Activated CD8-positive, alpha-beta T cell treated with anti-CD3 and anti-CD28 coated beads for 36 hours (primary cell): ENCODE results near the gene RNF112. TPM values are rescaled to one million over a fixed set of nuclear protein-coding genes. Genes with fewer than 3 reads are reported as not detected.

ENCODE experiments used
- ATAC-seq: fragments of 200-7000 bp; cut with Tn5 transposase; one replicate; pipeline ENCODE4 v1.10.0; 2021; ENCODE audit warnings: mild to moderate bottlenecking, moderate library complexity
- CTCF ChIA-PET: fragments of 350-600 bp; sonication (Branson Sonifier 250); formaldehyde crosslinking; loops from one replicate; lab custom pipeline; 2021; ENCODE audit warnings: antibody characterized with exemption; lab: Charles Lee
- POLR2A ChIA-PET: fragments of 350-600 bp; sonication (Branson Sonifier 250); formaldehyde crosslinking; loops from one replicate; lab custom pipeline; 2021; ENCODE audit warnings: antibody characterized with exemption; lab: Charles Lee
- DNase-seq: peaks from one replicate; pipeline ENCODE4 v3.0.0-alpha.2; 2020
- H3K27ac Mint-ChIP-seq: one replicate; pipeline ENCODE4 v1.8.0; 2021; ENCODE audit warnings: mild to moderate bottlenecking, mixed read lengths
- H3K27me3 Mint-ChIP-seq: one replicate; pipeline ENCODE4 v1.8.0; 2021; ENCODE audit warnings: mixed read lengths
- H3K36me3 Mint-ChIP-seq: one replicate; pipeline ENCODE4 v1.8.0; 2021; ENCODE audit warnings: low read depth, mixed read lengths
- H3K4me1 Mint-ChIP-seq: one replicate; pipeline ENCODE4 v1.8.0; 2021; ENCODE audit warnings: low read depth, mixed read lengths
- H3K4me3 Mint-ChIP-seq: one replicate; pipeline ENCODE4 v1.8.0; 2021; ENCODE audit warnings: mild to moderate bottlenecking, moderate library complexity, mixed read lengths
- H3K9me3 Mint-ChIP-seq: one replicate; pipeline ENCODE4 v1.8.0; 2021; ENCODE audit warnings: mixed read lengths
- intact Hi-C: fragments of 100-400 bp; cut with micrococcal nuclease; formaldehyde crosslinking; loops from one replicate; pipeline ENCODE4 v1.10.0; 2022
- total RNA-seq, 2 experiments: library from RNA; stranded (reverse); gene quantifications; one replicate each; pipeline ENCODE4 v1.2.3, GENCODE V29; 2021
- TF ChIP-seq, protein P1 (sequence below): fragments of 200-600 bp; IDR thresholded peaks from one replicate; pipeline ENCODE4 v1.8.0; 2022; ENCODE audit warnings: antibody characterized with exemption, mild to moderate bottlenecking

RNF112 gene
- total RNA-seq, 2 experiments from 2014 or later = 0.34 to 0.63 TPM

- Mint-ChIP-seq H3K27me3 (no peaks in the 10 kb centered on the region), H3K4me3 (no peak overlapping the region), H3K27ac (no peak overlapping the region), H3K36me3 (no peaks in the 10 kb centered on the region), H3K4me1 (no peaks in the 10 kb centered on the region), H3K9me3 (no peaks in the 10 kb centered on the region)
- ChIA-PET POLR2A (interaction anchor here (0.7 kb wide), 1 partner anchor 11 kb away, joined by 3 read pairs; no protein-coding TSS in a partner anchor), CTCF (interaction anchor here (1.1 to 1.5 kb wide), 3 partner anchors 38 to 46 kb away, joined by 3 to 4 read pairs (median 3); partner anchors contain the start of gene B9D1)
- TF ChIP-seq, protein P1, sequence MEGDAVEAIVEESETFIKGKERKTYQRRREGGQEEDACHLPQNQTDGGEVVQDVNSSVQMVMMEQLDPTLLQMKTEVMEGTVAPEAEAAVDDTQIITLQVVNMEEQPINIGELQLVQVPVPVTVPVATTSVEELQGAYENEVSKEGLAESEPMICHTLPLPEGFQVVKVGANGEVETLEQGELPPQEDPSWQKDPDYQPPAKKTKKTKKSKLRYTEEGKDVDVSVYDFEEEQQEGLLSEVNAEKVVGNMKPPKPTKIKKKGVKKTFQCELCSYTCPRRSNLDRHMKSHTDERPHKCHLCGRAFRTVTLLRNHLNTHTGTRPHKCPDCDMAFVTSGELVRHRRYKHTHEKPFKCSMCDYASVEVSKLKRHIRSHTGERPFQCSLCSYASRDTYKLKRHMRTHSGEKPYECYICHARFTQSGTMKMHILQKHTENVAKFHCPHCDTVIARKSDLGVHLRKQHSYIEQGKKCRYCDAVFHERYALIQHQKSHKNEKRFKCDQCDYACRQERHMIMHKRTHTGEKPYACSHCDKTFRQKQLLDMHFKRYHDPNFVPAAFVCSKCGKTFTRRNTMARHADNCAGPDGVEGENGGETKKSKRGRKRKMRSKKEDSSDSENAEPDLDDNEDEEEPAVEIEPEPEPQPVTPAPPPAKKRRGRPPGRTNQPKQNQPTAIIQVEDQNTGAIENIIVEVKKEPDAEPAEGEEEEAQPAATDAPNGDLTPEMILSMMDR = no peak
- DNase-seq = no peak
- intact Hi-C loops = no loop called here
- no peak for ATAC-seq
Observed at GRCh38 chr17:19401321-19402010, 9.6 kb upstream of the RNF112 start.

GRCh38 chr17:19402171-19402570 lies 8.9 kb upstream of the RNF112 start:
- no peak for DNase-seq
- intact Hi-C loops = no loop called here
- no peaks in the 10 kb centered on the region for H3K36me3 Mint-ChIP-seq
- H3K27me3 Mint-ChIP-seq = no peaks in the 10 kb centered on the region
- H3K9me3 Mint-ChIP-seq = no peaks in the 10 kb centered on the region
- no peak overlapping the region for H3K4me3 Mint-ChIP-seq
- H3K4me1 Mint-ChIP-seq = no peaks in the 10 kb centered on the region
- CTCF ChIA-PET = interaction anchor here (1.2 kb wide), 1 partner anchor 39 kb away, joined by 3 read pairs; no protein-coding TSS in a partner anchor
- TF ChIP-seq, protein P1 = no peak
- POLR2A ChIA-PET = no interaction called here
- no peak for ATAC-seq
- H3K27ac Mint-ChIP-seq = no peak overlapping the region

DNA sequence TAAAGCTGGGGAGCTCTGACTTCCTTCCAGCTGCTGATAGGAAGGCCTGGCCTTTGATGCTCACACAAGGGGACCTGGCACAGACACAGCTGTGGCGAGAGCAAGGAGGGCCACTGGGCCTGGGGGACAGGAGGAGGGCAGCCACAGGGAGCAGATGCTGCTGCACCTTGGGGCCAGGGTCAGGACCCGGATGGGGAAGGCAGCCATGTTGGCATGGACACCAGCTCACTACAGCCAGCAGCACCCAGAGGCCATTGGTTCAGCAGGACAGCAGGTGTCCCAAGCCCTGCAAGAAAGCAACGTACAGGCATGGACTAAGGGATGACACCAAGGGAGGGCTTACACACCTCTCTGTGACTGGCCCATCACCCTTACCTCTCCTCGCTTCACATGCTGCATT lies 8.0 kb upstream of the RNF112 start:
- H3K36me3 Mint-ChIP-seq = no peaks in the 10 kb centered on the region
- H3K4me3 Mint-ChIP-seq = no peak overlapping the region
- DNase-seq = no peak
- ChIA-PET POLR2A (interaction anchor here (0.6 kb wide), 1 partner anchor 48 kb away, joined by 3 read pairs; no protein-coding TSS in a partner anchor), CTCF (no interaction called here)
- TF ChIP-seq, protein P1 = no peak
- H3K4me1 Mint-ChIP-seq = no peaks in the 10 kb centered on the region
- H3K27me3 Mint-ChIP-seq = no peaks in the 10 kb centered on the region
- no peaks in the 10 kb centered on the region for H3K9me3 Mint-ChIP-seq
- no peak overlapping the region for H3K27ac Mint-ChIP-seq
- no peak for ATAC-seq
- intact Hi-C loops = no loop called here

GRCh38 chr17:19404264-19404663 lies 6.8 kb upstream of the RNF112 start:
- DNase-seq (no peak), ATAC-seq (no peak)
- Mint-ChIP-seq H3K27ac (no peak overlapping the region), H3K4me3 (no peak overlapping the region), H3K36me3 (no peaks in the 10 kb centered on the region), H3K4me1 (no peaks in the 10 kb centered on the region), H3K9me3 (no peaks in the 10 kb centered on the region), H3K27me3 (no peaks in the 10 kb centered on the region)
- POLR2A ChIA-PET = no interaction called here
- CTCF ChIA-PET = no interaction called here
- intact Hi-C loops = no loop called here
- TF ChIP-seq, protein P1 = no peak

DNA sequence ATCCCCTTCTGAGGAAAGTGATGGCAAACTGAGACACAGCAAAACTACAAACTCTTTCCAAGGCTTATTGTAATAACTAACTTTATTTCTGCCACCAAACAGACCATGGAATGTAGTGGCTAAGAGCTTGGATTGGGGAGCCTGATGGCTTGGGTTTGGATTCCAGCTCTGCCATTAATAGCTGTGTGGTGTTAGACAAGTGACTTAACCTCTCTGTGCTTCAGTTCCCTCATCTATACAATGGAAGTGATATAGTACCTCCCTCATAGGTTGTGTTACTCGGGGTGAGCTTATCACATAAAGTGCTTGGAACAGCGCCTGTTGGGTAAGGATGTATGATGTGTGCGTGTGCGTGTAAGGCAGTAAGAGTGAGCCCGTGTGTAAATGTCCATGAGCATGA lies 5.9 kb upstream of the RNF112 start:
- ChIA-PET POLR2A (no interaction called here), CTCF (no interaction called here)
- H3K27ac Mint-ChIP-seq = no peak overlapping the region
- no peaks in the 10 kb centered on the region for H3K4me1 Mint-ChIP-seq
- H3K36me3 Mint-ChIP-seq = no peaks in the 10 kb centered on the region
- H3K27me3 Mint-ChIP-seq = no peaks in the 10 kb centered on the region
- no peak overlapping the region for H3K4me3 Mint-ChIP-seq
- ATAC-seq (no peak), DNase-seq (no peak)
- intact Hi-C loops = no loop called here
- TF ChIP-seq, protein P1 = no peak
- H3K9me3 Mint-ChIP-seq = no peaks in the 10 kb centered on the region
